Measurements from ENCODE around the gene CIZ1.
"Not testable (repeated sequence)": the region's sequence is repeated elsewhere in the genome, so short reads cannot be mapped to it uniquely, and the experiment has no call there.

Gene CIZ1

GRCh38 chr9:128231638-128232527, 40.5 kb upstream of the CIZ1 start:
- no peak overlapping the region for H3K4me3 ChIP-seq (IDR thresholded peaks at IDR 0.05; ENCODE audit: insufficient read depth, low read depth, low read length)
- no peak for TF ChIP-seq CTCF (conservative IDR thresholded peaks at IDR 0.05; ENCODE audit: low read depth, low read length)
- H3K4me2 ChIP-seq, result no peak overlapping the region
- no peaks in the 10 kb centered on the region for H4K20me1 ChIP-seq (ENCODE audit: insufficient read depth)
- no peak overlapping the region for H2AFZ ChIP-seq (ENCODE audit: low read depth)
- H3K9ac ChIP-seq, result no peak overlapping the region
- peaks cover 29% of the 10 kb centered on the region; the same call in 1 of the 2 replicates for H3K27me3 ChIP-seq (ENCODE audit: insufficient read depth, low read depth)
- no peak overlapping the region for H3K27ac ChIP-seq
- no peaks in the 10 kb centered on the region for H3K36me3 ChIP-seq (ENCODE audit: insufficient read depth)
- no peaks in the 10 kb centered on the region for H3K4me1 ChIP-seq (ENCODE audit: low read depth, poor library complexity, severe bottlenecking)
- H3K79me2 ChIP-seq (ENCODE audit: insufficient read depth, low read depth), result no peaks in the 10 kb centered on the region

DNA sequence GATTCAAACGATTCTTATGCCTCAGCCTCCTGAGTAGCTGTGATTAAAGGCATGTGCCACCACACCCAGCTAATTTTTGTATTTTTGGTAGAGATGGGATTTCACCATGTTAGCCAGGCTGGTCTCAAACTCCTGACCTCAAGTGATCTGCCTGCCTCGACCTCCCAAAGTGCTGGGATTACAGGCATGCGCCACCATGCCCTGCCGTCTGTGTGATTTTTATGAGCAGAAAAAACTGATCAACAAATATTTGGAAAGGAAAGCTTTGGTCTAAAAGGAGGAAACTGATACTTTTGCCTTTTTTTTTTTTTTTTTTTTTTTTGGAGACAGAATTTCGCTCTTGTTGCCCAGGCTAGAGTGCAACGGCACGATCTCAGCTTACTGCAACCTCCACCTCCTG, 39.5 kb upstream of the CIZ1 start:
- H3K36me3 ChIP-seq (ENCODE audit: insufficient read depth); H3K79me2 ChIP-seq (ENCODE audit: insufficient read depth, low read depth); H4K20me1 ChIP-seq (ENCODE audit: insufficient read depth); H3K4me2 ChIP-seq; H3K4me1 ChIP-seq (ENCODE audit: low read depth, poor library complexity, severe bottlenecking); H2AFZ ChIP-seq (ENCODE audit: low read depth); H3K4me3 ChIP-seq (IDR thresholded peaks at IDR 0.05; ENCODE audit: insufficient read depth, low read depth, low read length); H3K27ac ChIP-seq; H3K9ac ChIP-seq: not testable (repeated sequence)
- H3K27me3 ChIP-seq (ENCODE audit: insufficient read depth, low read depth), result peaks cover 35% of the 10 kb centered on the region; the same call in 1 of the 2 replicates

- H3K36me3 ChIP-seq (ENCODE audit: insufficient read depth), result no peaks in the 10 kb centered on the region
- no peaks in the 10 kb centered on the region for H3K4me1 ChIP-seq (ENCODE audit: low read depth, poor library complexity, severe bottlenecking)
- H3K27me3 ChIP-seq (ENCODE audit: insufficient read depth, low read depth), result peaks cover 49% of the 10 kb centered on the region
- no peak overlapping the region for H3K9ac ChIP-seq
- H4K20me1 ChIP-seq (ENCODE audit: insufficient read depth), result no peaks in the 10 kb centered on the region
- H2AFZ ChIP-seq (ENCODE audit: low read depth), result no peak overlapping the region
- H3K4me2 ChIP-seq, result no peak overlapping the region
- H3K4me3 ChIP-seq (IDR thresholded peaks at IDR 0.05; ENCODE audit: insufficient read depth, low read depth, low read length), result no peak overlapping the region
- no peak overlapping the region for H3K27ac ChIP-seq
- no peak for TF ChIP-seq CTCF (conservative IDR thresholded peaks at IDR 0.05; ENCODE audit: low read depth, low read length)
- no peaks in the 10 kb centered on the region for H3K79me2 ChIP-seq (ENCODE audit: insufficient read depth, low read depth)
These were observed 35.0 kb upstream of the CIZ1 start for GRCh38 chr9:128226412-128226801.

DNA sequence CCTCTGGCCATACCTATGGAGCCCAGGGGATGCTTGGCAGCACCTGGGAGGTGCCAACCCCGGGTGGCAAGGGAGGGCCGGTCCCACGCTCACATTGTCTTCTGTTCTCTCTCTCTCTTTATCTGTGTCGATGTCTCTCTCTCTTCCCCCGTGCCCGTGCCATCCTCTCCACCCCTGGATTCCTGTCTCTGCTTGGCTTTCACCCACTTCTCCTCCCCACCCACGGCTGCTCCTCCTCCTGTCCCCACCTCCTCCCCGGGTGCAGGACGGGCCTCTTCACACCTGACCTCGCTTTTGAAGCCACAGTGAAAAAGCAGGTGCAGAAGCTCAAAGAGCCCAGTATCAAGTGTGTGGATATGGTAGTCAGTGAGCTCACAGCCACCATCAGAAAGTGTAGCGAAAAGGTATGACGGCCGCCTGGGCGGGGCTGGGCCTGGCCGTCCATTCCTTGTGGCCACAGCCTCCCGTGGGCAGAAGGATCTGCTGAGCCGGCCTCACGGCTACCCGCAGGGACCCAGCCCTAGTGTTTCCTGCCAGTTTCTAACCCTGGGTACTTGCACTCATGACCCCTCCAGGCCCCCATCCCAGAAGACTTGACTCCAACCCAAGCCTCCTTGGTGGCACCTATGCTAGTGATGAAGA, 34.5 kb upstream of the CIZ1 start:
- Histone ChIP-seq H3K4me3 (IDR thresholded peaks at IDR 0.05; ENCODE audit: insufficient read depth, low read depth, low read length) (no peak overlapping the region), H3K9ac (no peak overlapping the region), H3K36me3 (ENCODE audit: insufficient read depth) (no peaks in the 10 kb centered on the region), H3K4me2 (no peak overlapping the region), H3K4me1 (ENCODE audit: low read depth, poor library complexity, severe bottlenecking) (no peaks in the 10 kb centered on the region), H3K79me2 (ENCODE audit: insufficient read depth, low read depth) (no peaks in the 10 kb centered on the region), H3K27me3 (ENCODE audit: insufficient read depth, low read depth) (peaks cover 49% of the 10 kb centered on the region), H3K27ac (no peak overlapping the region), H2AFZ (ENCODE audit: low read depth) (no peak overlapping the region), H4K20me1 (ENCODE audit: insufficient read depth) (no peaks in the 10 kb centered on the region)
- no peak for TF ChIP-seq CTCF (conservative IDR thresholded peaks at IDR 0.05; ENCODE audit: low read depth, low read length)

DNA sequence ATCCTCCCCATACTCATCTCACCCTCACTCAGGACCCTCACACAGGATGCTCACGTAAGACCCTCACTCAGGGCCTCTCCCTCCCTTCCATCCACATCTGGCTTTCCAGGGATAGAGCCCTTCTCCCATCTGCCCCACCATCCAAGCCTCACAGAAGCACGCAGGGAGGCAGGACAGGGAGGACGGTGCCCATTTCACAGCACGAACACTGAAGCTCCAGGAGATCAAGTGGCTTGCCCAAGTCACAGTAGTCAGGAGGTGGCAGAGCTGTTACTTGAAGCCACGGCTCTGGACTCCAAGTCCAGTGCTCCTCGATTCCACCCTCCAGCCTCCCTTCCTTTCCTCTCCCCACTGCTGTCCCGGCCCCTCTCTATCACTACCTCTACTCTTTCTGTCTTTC, 33.5 kb upstream of the CIZ1 start:
- no peaks in the 10 kb centered on the region for H3K79me2 ChIP-seq (ENCODE audit: insufficient read depth, low read depth)

More for the DNA sequence above, 33.5 kb upstream of the CIZ1 start:
- Histone ChIP-seq H3K9ac (no peak overlapping the region), H3K4me3 (IDR thresholded peaks at IDR 0.05; ENCODE audit: insufficient read depth, low read depth, low read length) (no peak overlapping the region), H3K4me2 (no peak overlapping the region), H2AFZ (ENCODE audit: low read depth) (no peak overlapping the region), H3K36me3 (ENCODE audit: insufficient read depth) (no peaks in the 10 kb centered on the region), H4K20me1 (ENCODE audit: insufficient read depth) (no peaks in the 10 kb centered on the region), H3K27me3 (ENCODE audit: insufficient read depth, low read depth) (peaks cover 57% of the 10 kb centered on the region), H3K4me1 (ENCODE audit: low read depth, poor library complexity, severe bottlenecking) (no peaks in the 10 kb centered on the region), H3K27ac (no peak overlapping the region)
- TF ChIP-seq CTCF (conservative IDR thresholded peaks at IDR 0.05; ENCODE audit: low read depth, low read length), result no peak
